SIG-M5 (cell line): Measurements from ENCODE around the gene RBFOX2.

Experiments
- DNase-seq: peaks from one replicate; lab custom pipeline; 2025; lab: John Stamatoyannopoulos, UW

The RBFOX2 gene

DNA sequence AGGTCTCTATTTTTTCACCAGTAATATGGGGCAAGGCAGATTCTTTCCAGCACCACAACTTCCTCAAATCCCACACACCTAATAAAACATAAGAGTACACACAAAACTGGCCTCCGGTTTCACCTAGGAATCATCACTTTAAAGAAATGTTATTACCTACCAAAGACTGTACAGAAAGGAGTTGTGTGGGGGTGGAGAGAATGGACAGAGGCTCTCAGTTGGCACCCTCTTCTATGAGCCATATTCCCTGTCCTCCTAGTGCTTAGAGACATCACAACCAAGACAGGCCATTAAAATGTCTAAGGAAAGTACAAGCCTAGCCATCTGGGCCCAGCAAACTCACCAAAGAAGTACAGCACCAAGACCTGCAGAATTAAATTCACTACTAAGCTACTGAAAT, 56.1 kb downstream of the RBFOX2 start:
- DNase-seq, result no peak

DNA sequence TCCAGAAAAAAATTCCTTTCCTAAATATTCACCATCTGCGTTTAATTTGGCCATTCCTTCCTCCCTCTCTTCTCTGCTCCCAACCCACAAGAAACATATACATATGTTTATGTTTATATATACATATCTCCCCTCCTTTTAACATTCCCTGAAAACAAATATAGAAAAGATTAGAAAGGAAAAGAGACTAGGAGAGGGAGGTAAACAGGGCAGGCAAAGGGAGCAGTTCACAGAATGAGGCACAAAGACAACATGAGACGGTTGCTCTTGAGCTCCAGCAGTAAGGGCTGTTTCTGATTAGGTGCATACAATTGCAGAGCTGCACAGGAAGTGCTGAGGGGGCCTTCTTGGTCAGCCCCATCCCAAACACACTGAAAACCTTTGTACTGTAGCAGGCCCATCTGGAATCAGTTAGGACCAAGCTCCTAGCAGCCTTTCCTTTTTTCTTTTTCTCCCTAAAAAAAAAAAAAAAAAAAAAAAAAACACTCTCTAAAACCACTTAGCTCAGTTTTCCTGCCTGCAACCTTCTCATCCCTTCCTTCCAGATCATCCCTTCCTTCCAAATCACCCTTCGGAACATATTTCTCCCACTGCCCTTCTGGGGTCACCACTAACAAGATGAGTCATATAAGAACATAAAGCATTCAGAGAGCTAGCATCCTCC, 57.0 kb downstream of the RBFOX2 start:
- no peak for DNase-seq

DNA sequence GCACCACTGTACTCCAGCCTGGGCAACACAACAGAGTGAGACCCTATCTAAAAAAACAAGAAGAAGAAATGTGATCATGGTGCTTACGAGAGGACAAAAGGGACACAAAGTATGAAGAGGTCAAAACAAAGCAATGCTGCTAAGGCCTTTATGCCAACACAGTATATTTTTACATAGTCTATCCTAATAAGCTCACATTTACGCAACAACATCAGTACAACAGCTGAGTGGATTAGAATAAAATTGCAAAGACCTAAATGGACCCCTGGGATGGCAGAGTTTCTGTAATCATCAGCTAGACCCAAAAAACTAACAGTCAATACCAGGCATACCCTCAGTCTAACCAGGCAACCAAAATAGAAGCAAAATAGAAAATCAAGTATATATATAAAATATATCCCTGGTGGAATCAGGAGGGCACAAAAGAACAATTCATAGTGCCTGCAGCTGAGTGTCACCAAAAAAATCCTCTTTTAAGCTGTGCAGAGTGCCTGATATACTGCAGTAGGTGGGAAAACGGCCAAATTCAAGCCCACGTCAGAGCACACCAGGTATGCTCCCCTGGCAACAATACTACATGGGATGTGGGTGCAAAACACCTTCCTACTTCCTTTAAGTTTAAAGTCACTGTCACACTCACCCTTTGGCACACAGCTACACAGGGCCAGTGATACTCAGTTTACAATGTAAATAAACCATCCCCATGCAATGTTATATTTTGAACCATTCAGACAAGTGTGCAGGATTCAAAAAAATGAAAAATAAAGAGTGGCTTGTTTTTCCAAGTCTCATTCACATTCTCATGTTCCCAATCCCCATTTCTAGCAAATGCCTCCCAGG, 57.8 kb downstream of the RBFOX2 start:
- DNase-seq, result no peak

GRCh38 chr22:35967046-35967397, 61.6 kb downstream of the RBFOX2 start:
- DNase-seq, result no peak

- no peak for DNase-seq
Measured at GRCh38 chr22:35966314-35967045, 62.1 kb downstream of the RBFOX2 start.

- no peak for DNase-seq
Measured at GRCh38 chr22:35963237-35963810, 65.3 kb downstream of the RBFOX2 start.

DNA sequence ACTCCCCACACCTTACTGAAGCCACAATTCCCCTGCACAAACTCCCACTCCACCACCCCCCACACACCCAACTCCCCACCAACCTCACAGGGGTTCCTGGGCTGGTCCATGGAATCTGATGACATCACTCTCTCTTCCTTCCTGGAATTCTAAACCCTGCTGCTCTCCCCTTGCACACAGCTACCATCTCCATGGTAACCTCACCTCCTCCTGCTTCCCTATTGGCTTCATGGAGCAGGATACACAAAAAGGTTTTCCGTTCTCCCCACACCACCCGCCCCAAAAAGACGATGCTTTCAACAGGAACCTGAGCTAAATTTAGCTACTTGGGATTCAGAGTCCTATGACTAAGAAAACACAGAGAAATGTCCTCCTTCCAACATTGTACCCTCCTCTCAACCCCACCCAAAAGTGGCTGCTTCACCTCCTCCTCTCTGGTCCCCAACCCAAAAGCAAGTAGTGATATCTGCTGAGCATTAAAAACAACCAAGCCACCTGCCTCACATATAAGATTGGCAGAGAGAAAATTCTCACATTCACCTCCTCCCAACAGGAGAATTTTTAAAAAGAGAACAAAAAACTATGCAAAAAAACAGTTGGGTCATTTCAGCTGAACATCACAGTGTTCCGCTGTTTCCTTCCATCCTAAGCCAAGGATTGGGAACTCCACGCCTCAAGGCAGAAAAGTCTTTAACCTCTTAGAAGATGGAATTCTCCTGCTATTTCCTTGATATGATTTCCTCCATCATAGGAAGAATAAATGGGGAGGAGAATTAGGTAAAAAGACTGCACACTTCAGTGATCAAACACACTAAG, 66.9 kb downstream of the RBFOX2 start:
- DNase-seq, result no peak

DNA sequence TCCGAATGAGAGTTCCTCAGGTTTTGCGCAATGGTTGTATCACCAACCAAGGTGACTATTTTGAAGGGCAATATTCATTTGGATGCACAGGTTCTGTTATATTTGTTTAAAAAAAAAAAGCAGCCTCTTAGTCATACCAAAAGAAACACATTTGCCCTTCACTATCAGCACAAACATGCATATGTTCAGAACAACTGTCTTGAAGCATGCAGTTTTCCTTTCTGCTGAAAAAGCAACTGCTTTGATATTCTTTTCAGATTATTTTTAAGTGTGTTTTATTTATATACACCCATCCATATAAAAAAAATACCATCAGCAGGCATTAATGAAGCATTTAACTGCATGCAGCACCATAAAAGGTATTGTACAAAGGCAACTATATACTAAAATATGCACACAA, 67.8 kb downstream of the RBFOX2 start:
- DNase-seq, result no peak

GRCh38 chr22:35959121-35959800, 69.4 kb downstream of the RBFOX2 start:
- no peak for DNase-seq

DNA sequence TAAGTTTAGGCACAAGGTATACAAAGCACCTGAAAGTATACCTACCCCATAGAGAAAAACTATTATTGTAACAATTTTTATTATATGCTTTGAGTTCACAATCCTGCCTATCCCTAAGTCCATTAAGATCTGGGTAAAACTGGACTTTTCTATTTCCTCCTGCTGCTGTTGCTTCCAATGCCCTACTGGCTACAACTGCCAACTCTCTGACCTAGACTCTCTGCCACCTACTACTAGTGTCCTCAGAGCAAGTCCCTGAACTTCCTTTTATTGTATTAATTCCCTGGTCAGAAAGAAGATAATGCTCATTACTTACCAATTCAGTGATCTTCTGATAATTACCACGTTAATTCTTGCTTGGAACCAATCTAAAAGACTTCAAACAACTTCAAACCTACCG, 70.3 kb downstream of the RBFOX2 start:
- DNase-seq, result no peak

GRCh38 chr22:35957589-35957988, 71.0 kb downstream of the RBFOX2 start:
- DNase-seq, result no peak

DNA sequence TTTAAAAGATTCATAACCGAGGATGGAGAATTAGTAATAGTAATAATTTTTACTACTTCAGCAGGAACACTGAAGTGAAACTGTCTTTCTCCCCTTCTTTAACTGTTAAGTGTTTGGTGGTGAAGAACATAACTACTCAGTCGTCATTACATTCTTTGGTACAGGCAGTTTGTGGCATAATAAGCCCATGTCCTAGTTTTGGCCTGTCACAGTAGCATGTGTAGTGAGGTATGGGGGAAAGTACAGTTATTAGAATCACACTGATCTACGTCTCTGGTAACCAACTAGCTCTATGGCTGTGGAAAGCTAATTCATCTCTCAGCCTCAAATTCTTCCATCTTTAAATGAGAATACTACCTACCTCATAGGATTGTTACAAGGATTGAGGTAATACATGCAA, 71.8 kb downstream of the RBFOX2 start:
- DNase-seq, result no peak

- no peak for DNase-seq
Measured at GRCh38 chr22:35955546-35955945, 73.1 kb downstream of the RBFOX2 start.

- no peak for DNase-seq
Measured at GRCh38 chr22:35952576-35952975, 76.0 kb downstream of the RBFOX2 start.

DNA sequence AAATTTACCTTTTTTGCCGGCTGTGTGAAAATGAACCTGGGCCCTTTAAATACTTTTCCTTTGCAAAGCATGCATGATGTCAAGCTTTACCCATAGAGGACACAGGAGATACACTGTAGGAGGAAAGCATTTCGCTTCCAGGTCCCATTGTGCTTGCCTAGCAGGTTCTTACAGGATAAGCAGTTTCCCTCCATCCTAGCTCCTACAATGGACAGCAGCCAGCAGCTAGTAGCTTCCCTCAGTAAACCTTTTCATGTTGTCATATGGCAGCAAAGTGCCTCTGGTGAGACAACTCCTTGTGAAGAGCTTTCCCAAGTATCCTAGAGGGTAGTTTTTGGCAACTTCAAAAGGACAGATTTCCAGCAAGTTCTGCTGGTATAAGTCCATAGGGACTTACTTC, 78.4 kb downstream of the RBFOX2 start:
- DNase-seq, result no peak

GRCh38 chr22:35949243-35949642, 79.4 kb downstream of the RBFOX2 start:
- no peak for DNase-seq

- no peak for DNase-seq
Measured at GRCh38 chr22:35947794-35948425, 80.7 kb downstream of the RBFOX2 start.

- no peak for DNase-seq
Measured at GRCh38 chr22:35944458-35944857, 84.2 kb downstream of the RBFOX2 start.

DNA sequence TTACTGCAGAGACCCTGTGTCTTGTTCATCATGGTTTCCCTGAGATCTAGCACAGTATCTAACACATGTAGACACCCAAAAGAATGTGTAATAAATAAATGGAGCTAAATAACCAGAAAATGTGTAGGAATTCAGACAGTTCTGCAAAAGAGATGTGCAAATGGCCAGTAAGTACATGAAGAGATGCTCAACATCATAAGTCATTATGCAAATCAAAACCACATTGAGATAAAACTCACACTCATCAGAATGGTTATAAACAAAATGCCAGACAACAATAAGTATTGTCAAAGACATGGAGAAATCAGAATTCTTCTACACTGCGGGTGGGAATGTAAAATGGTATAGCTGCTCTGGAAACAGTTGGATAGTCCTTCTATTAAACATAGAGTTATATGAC, 88.5 kb downstream of the RBFOX2 start:
- no peak for DNase-seq

GRCh38 chr22:35938226-35938625, 90.4 kb downstream of the RBFOX2 start:
- no peak for DNase-seq

- no peak for DNase-seq
Measured at GRCh38 chr22:35930933-35931332, 97.7 kb downstream of the RBFOX2 start.
